A549 treated with Hydrocortisone at 1 μM for 4 hours (cell line): Measurements from ENCODE around the gene KAT7. TPM values are rescaled to one million over a fixed set of nuclear protein-coding genes. Genes with fewer than 3 reads are reported as not detected.

Experiments used
- total RNA-seq: library from RNA; stranded (reverse); fragments of 200-300 nt; extraction: Qiagen RNA extraction; gene quantifications from 5 replicates; pipeline ENCODE4 v1.2.3, GENCODE V29; 2022

The KAT7 gene
- 27.5 to 32.7 TPM (median 28.6 TPM) in 5 replicates for total RNA-seq

DNA sequence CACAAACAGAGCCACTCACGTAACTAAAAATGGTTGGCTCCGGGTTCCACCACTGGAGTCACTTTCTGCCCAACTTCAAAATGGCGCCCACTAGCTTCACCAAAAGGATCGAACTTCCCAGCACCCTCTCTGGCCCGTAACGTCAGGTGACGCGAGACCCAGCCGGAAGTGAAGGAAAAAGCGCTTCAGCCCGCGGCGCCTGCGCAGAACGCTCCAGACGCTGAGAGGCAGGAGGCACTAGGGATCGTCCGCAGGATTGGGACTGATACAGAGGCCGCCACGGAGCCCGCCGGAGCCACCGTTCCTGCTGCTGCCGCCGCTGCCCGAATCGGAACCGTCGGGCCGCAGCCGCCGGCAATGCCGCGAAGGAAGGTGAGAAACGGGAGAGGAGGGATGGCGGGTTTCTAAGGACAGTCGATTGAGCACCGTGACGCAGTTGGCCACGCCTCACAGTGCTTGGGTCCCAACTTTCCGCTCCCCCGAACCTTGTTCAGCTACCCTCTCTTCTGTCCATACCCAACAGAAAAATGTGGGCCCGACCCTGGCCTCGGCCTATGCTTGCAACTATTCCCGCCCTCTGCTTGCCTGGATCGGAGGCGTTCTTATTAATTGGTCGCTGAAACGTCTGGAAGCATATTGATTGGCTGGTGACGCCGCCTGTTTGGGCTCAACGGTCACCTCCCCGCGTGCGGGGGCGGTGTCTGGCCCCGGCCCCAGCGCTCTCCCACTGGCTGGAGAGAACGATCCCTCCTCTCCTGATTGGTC, at the start of gene KAT7:
KAT7 (plus strand) TSS at position 204 of the 765 bp plus-strand sequence; CDS start at position 358, 154 bp downstream.

DNA sequence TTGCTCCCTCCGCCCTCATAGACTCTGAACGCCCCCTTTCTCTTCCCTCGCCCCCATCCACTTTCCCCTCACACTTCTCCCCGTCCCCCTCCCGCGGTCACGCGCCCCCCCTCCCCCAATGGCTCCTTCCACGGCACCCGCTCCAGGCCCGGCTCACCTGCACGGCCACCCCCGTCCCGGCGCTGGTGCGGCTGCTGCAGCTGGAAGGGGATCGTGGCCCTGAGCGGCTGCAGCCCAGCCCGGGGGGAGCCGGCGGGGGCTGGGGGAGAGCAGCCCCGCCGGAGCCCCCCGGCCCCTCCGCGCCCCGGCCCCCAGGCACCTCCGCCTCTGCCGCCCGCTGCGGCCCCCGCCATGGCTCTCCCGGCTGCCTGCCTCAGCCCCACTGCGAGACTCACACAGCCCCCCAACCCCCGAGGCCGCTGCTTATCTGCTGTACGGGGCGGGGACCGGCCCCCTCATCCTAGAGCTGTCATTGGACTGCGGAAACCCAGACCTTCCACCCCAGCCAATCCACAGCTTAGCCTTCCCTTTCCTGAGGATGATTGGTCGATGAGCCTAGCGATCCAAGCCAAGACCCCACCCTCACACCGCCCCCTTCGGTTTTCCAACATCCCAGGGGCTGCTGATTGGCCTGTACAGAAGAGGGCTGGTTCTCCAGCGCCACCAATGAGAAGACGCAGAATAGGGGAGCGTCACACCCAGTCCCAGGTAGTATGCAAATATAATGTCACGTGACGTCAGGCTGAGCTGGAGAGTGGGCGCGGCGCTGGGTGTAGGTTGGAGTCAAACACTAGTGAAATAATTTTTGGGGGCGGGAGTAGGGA, 24.5 kb upstream of the KAT7 start, which contains the start of gene FAM117A:
FAM117A (minus strand) TSS at position 397 of the 824 bp plus-strand sequence; CDS start at position 353, 44 bp downstream.

DNA sequence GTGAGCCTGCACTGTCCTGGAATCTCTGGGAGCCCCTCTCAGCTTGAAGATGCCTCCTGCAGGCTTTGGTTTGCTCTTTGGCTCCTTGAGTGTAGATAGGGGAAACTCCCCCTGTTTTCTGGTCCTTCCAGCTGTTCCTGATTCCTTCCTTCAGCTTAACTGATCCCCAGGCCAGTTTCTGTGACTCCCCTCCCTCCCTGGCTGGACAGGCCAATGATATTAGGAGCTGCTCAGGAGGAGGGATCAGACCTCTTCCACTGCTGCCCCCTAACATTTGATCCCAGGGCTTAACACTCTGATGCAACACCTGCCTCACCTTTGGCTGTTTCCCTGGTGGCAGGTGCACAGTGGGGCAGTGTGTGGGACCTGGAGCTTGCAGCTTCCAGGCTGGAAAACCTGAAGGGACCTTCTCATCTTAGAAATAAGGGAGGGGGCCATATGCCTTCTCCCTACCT, 59.6 kb downstream of the KAT7 start, which contains the start of gene TAC4:
TAC4 (minus strand) TSS at position 51 of the 455 bp plus-strand sequence. CDS start 52 bp downstream, outside the sequence.

Other genes with a start within 250 kb of the KAT7 start
- 1.0 to 1.4 TPM (median 1.3 TPM) in 5 replicates for gene NXPH3, start 212.8 kb upstream of the KAT7 start, total RNA-seq
- 37.7 to 49.7 TPM (median 42.3 TPM) in 5 replicates for gene SPOP, start 110.6 kb upstream of the KAT7 start, total RNA-seq
- gene SLC35B1, start 80.7 kb upstream of the KAT7 start, total RNA-seq = 87.0 to 100 TPM (median 95.3 TPM) in 5 replicates
- 1.2 to 1.7 TPM (median 1.5 TPM) in 5 replicates for gene FAM117A, start 24.6 kb upstream of the KAT7 start, total RNA-seq
- not detected in 5 replicates for gene TAC4, start 59.4 kb downstream of the KAT7 start, total RNA-seq
- gene DLX4, start 180.5 kb downstream of the KAT7 start, total RNA-seq = 1.8 to 2.9 TPM (median 2.7 TPM) in 5 replicates
- 0.05 to 0.16 TPM (median 0.07 TPM) in 4 of 5 replicates, not detected in the other for gene DLX3, start 206.5 kb downstream of the KAT7 start, total RNA-seq